Limb (tissue), 2 donors: ENCODE measurements around the gene TMEM222.

Source experiments
- DNase-seq, 2 donors: peaks; one replicate each; pipeline ENCODE4 v3.0.0-alpha.2; 2016; ENCODE audit errors: extremely low spot score in 2 of 2

The TMEM222 gene

GRCh38 chr1:27306071-27306470 is 15.9 kb upstream of the TMEM222 start:
- DNase-seq = no peak

GRCh38 chr1:27306892-27307761 is 14.8 kb upstream of the TMEM222 start:
- DNase-seq = no peak

- DNase-seq = no peak
Measured at GRCh38 chr1:27307874-27308598, 13.9 kb upstream of the TMEM222 start.

GRCh38 chr1:27314169-27314568 is 7.8 kb upstream of the TMEM222 start:
- DNase-seq = no peak

- no peak for DNase-seq
Measured at GRCh38 chr1:27314737-27315136, 7.2 kb upstream of the TMEM222 start.

GRCh38 chr1:27316860-27317259 is 5.1 kb upstream of the TMEM222 start:
- no peak for DNase-seq

- DNase-seq = no peak
Measured at GRCh38 chr1:27318136-27318535, 3.8 kb upstream of the TMEM222 start.

- no peak for DNase-seq
Measured at GRCh38 chr1:27318596-27318995, 3.4 kb upstream of the TMEM222 start.

- DNase-seq = no peak
Measured at GRCh38 chr1:27322569-27323240, 742 bp downstream of the TMEM222 start.

GRCh38 chr1:27325286-27325685 is 3.3 kb downstream of the TMEM222 start:
- DNase-seq = no peak

GRCh38 chr1:27327964-27328363 is 6.0 kb downstream of the TMEM222 start:
- no peak for DNase-seq

- no peak for DNase-seq
Measured at GRCh38 chr1:27330786-27331185, 8.8 kb downstream of the TMEM222 start.

GRCh38 chr1:27331426-27331825 is 9.5 kb downstream of the TMEM222 start:
- no peak for DNase-seq

GRCh38 chr1:27331922-27332321 is 10.0 kb downstream of the TMEM222 start:
- DNase-seq = no peak

- DNase-seq = peak in 1 of 2 donors; percentile 59
Measured at GRCh38 chr1:27332536-27333281, 10.7 kb downstream of the TMEM222 start.

- no peak for DNase-seq
Measured at GRCh38 chr1:27333717-27334279, 11.8 kb downstream of the TMEM222 start.

GRCh38 chr1:27335506-27336422 is 13.8 kb downstream of the TMEM222 start:
- no peak for DNase-seq

- no peak for DNase-seq
Measured at GRCh38 chr1:27336756-27337155, 14.8 kb downstream of the TMEM222 start.

GRCh38 chr1:27338751-27339150 is 16.8 kb downstream of the TMEM222 start:
- DNase-seq = no peak

- no peak for DNase-seq
Measured at GRCh38 chr1:27339213-27339612, 17.2 kb downstream of the TMEM222 start.
